ENCODE results near the gene LNPEP.
"Not testable (repeated sequence)": the region's sequence is repeated elsewhere in the genome, so short reads cannot be mapped to it uniquely, and the experiment has no call there.

LNPEP gene

DNA sequence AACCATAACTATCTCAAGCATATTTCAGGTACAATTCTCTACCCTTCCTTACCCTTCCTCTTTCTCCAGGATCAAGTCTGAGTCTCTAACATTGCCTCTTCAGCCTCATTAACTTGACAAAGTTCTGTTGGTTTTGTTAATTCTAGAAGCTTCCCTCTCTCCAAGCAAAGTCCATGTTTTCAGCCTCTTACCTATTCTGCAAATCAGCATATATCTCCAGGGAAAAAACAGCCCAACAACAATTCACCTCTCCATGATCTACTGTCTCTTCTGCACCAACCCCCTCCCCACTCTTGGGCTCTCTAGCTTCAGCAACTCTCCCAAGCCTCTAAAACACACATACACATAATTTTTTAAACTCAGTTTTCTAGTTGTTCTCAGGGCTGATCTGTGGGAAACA, 134.4 kb downstream of the LNPEP start:
- no peak for DNase-seq

DNA sequence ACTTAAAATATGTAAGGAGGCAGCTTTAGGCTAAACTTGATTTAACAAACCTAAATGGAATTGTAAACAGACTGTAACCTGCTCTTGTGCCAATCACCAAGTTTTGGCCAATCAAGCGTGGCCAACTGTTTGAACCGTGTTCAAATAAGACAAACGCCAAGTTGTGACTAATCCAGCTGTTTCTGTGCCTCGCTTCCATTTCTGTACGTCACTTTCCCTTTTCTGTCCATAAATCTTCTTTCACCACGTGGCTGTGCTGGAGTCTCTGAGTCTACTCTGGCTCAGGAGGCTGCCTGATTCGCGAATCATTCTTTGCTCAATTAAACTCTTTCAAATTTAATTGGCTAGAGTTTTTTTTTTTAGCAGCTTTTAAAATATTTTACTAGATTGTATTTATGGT, 135.2 kb downstream of the LNPEP start:
- DNase-seq: no peak

DNA sequence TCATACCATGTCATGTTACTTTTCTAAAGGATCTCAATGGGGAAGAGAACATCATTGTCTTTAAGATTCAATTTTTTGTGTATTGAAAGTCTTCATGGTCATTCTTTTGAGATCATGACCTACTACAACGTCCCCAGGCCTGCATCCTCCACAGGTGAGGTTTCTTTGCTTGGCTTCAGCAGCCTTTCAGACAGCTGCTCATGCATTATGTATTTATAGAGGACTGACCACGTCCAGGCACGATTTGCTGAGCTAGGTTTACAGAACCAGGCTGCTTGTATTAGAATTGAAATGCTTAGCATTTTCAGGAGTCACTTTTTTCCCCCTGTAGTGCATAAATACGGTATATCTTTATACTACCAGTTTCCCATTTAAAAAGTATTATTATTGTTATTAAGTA, 136.1 kb downstream of the LNPEP start:
- no peak for DNase-seq

DNA sequence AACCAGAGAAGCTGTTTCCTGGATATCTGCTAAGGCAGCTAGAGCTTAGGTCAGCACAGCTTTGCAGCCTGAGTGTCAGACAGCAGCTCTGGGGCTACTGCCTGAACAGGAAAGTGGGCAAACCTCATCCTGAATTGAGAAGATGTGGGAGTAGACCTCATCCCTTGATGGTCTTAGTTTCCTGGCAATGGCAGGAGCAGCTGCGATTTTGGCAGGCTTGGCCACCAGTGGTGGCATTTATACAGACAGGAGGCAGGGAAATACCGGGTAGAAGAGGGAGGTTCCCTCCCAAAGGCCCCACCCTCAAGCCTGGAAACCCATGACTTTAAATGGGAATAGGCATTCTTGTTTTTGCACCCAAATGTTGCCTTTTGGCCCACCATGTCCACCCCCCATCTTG, 136.8 kb downstream of the LNPEP start:
- DNase-seq: no peak

DNA sequence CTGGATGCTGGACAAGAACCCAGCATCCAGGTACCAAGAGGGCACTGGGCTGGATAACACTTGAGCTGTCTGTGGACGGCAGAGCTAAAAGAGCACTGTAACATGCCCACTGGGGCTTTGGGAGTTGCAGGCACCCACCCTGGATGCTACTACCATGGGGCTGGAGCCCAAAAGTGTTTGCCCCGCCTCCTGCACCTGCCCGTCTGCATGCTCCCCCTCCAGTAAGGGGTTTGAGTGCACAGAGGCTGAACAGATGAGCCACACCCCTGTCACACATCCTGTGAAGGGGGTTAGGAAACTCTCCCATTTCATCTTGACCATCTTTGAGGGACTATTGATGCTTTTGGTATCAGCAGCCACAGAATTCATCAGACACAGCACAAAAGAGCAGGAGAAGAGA, 137.5 kb downstream of the LNPEP start:
- no peak for DNase-seq

DNA sequence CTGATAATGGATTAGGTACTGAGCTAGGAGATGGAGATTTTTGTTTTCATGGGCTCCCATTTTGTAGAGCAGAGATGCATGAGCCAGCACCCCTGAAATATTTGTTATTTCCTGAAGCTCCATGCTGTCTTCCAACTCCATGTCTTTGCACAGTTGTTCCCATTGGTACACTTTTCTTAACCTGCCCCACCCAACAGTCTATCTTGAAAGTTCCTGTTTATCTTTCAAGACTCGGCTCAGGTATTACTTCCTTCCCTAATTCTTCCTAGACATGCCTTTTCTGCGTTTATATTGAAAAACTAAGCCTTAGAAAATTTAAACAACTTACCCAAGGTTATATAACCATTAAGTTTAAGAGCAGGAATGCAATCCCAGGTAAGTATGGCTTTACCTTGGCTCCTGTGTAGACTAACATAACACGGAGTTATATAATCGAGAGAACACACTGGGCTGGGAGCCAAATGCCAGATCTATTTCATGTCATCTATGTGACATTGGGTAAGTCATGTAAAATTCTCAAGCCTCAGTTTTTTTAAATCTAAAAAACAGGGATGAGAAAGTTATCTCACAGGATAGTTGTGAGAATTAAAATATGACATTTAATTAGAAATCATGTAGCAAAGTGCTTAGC, 139.1 kb downstream of the LNPEP start:
- no peak for DNase-seq

DNA sequence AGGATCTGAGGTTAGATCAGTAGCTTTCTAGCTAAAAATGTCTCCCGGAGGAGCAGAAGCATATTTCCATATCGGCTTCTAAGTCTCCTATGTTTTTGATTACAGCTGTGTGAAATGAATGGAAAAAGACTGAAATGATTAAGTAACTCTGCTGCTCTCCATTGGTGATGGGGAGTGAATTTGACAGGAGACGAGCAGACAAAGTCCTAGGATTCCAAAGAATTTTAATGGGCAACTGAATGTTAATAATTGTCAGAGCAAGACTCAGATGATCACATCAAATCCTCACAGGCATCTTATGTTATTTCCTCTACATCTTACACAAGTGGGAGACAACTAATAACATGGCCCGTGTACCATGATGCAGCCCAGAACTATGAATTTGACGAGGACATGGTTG, 139.8 kb downstream of the LNPEP start:
- no peak for DNase-seq

DNA sequence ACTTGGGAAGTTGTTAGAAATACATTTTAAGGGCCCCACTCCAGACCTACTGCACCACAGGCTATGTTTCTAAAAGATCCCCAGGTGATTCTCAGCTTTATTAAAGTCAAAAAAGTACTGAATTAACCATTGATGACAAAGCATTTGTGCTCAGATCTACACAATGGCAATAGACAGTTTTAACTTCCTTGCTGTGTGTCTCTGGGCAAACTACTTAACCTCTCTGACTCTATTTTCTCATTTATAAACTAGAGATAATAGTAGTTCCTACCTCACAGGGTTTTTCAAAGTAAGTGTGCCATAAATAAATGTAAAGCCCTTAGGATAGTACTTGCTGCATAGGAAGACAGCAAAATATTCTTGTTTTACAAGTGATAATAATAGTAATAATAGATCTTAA, 140.2 kb downstream of the LNPEP start:
- no peak for DNase-seq

DNA sequence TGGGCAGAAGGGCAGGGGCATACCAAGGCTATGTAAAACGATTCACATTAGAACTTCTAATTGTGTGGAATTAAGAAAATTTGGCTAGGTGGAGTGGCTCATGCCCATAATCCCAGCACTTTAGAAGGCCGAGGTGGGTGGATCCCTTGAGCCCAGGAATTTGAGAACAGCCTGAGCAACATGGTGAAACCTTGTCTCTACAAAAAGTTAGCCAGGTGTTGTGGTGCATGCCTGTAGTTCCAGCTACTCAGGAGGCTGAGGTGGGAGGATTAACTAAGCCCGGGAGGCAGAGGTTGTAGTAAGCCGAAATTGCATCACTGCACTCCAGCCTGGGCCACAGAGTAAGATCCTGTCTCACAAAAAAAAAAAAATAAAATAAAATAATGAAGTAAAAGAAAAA, 141.4 kb downstream of the LNPEP start:
- DNase-seq: no peak

DNA sequence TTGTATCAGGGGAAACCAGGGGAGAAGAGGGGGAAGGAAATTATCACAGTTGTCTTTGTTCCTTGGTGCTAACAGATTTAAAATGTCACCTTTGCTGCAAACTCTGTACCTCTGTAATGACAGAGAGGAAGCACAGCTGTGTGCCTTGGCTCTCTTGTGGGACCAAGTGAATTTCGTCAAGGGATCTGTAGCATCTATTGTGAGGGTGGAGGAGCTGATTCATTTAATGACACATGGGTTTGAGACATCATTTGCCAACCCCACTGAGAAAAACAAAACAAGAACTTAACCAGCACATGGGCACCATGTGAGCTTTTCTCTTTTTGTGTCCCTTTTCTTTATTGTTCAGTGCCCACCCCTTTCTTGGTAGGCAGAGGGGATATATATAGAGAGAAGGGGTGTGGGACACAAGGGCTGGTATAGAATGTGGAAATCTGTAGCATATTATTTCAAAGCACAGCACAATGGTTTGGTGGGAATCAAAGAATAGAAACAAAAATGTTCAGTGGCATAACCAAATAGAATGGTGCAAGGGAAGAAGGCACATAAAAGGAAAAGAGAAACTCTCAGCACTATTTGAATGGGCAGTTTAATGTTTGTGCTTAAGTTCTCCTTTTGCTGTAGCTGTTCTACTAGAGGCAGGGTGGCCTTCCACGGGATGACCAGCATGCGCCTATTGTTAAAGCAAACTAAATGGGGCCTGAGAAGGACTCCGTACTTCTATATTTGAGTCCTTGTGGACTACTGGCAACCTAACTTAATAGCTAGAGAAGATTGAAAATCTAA, 143.3 kb downstream of the LNPEP start:
- peak; percentile 11 for DNase-seq

DNA sequence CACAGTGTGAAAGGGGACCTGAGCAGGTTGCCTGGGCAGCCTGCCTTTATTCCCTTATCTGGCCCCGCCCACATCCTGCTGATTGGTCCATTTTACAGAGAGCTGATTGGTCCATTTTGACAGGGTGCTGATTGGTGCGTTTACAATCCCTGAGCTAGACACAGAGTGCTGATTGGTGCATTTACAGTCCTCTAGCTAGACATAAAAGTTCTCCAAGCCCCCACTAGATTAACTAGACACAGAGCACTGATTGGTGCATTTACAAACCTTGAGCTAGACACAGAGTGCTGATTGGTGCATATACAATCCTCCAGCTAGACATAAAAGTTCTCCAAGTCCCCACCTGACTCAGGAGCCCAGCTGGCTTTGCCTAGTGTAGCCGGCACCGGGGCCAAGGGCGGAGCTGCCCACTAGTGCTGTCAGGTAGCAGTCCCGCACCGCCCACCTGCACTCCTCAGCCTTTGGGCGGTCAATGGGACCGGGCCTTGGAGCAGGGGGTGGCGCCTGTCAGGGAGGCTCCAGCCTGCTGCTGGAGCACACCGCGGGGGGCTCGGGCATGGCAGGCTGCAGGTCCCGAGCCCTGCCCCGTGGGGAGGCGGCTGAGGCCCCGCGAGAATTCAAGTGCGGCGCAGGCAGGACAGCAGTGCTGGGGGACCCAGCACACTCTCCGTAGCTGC, 149.0 kb downstream of the LNPEP start:
- not testable (repeated sequence) for DNase-seq

DNA sequence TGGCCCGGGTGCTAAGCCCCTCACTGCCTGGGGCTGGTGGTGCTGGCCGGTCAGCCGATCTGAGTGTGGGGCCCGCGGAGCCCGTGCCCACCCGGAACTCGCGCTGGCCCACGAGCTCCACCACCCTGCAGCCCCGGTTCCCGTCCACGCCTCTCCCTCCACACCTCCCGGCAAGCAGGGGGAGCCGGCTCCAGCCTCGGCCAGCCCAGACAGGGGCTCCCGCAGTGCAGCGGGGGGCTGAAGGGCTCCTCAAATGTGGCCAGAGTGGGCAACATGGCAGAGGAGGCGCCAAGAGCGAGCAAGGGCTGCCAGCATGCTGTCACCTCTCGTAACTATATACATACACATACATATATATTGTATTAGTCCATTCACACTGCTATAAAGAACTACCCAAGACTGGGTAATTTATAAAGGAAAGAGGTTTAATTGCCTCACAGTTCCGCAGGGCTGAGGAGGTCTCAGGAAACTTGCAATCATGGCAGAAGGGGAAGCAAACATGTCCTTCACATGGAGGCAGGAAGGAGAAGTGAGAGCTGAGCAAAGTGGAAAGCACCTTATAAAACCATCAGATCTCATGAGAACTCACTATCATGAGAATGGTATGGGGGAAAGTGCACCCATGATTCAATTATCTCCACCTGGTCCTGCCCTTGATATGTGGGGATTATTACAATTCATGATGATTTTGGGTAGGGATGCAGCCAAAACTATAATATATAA, 149.7 kb downstream of the LNPEP start:
- no peak for DNase-seq

All from activated CD4-positive, alpha-beta T cell treated with anti-CD3 and anti-CD28 coated beads, Interleukin-2, amount 50 U/mL, for 16 hours (primary cell).